HG02884 (cell line): ENCODE results near the gene MSH2.
"Not testable (repeated sequence)": the region's sequence is repeated elsewhere in the genome, so short reads cannot be mapped to it uniquely, and the experiment has no call there.

Source experiments
- ATAC-seq: cut with Tn5 transposase; IDR thresholded peaks from one replicate; pipeline ENCODE4 v1.9.1; 2021; ENCODE audit warnings: mild to moderate bottlenecking, moderate library complexity; ENCODE audit not compliant: unreplicated experiment

Gene MSH2

GRCh38 chr2:47402805-47403608 is at the start of gene MSH2:
MSH2 (plus strand) TSS chr2:47403156; CDS start chr2:47403192, 36 bp downstream.
- ATAC-seq, result peak; percentile 90

GRCh38 chr2:47354013-47354847 is 48.7 kb upstream of the MSH2 start:
- no peak for ATAC-seq

DNA sequence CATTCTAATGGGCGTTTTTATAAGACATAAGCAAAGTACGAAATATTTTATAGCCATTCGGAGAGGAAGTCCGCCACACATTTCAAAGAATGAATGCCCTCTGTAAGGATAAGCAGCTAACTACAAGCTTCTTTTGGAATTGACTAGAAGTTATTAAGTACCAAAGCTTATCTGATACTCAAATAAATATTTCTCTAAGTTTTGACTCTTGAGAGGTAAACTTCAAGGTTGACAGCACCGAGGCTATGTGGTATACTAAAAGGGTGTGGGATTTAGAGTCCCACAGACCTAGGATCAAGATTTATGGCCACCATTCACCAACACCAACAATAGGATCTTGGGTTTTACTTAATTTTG is 48.1 kb upstream of the MSH2 start:
- ATAC-seq, result no peak

DNA sequence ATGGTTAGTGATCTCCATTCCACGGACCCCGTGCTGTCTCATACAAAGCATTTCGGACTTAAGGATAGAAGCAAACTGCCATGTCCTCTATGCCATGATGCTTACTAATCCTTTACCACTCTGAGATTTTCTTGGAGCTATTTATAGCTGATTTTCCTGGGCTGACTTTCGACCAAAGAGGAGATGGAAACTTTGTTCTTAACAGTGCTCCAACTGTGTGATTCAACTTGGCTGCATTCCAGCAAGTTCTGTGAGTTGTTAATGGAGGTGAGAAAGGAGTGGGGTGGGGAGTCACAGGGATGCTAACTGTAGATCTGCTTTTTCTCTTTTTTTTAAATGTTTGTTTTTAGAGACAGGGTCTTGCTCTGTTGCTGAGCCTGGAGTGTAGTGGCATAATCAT is 45.5 kb upstream of the MSH2 start:
- ATAC-seq, result no peak

- no peak for ATAC-seq
Measured at GRCh38 chr2:47359375-47359868, 43.5 kb upstream of the MSH2 start.

DNA sequence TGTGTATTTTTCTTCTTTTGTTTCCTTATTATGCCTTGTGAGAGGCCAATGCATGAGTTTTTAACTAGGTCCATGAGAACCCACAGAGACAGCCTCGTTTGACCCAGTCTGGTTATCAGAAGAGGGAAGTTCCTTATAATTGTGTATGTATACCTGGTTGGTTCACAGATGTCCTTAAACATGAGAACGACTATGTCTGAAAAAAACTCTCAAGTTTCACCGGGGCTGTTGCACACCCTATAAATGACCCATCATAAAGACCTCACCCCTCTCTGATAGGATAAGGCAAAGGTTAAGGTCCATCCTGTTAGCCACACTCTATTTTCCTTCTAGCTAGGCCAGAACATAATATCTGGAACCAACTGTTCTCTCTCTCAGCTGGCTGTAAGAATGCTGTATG is 42.7 kb upstream of the MSH2 start:
- ATAC-seq, result no peak

DNA sequence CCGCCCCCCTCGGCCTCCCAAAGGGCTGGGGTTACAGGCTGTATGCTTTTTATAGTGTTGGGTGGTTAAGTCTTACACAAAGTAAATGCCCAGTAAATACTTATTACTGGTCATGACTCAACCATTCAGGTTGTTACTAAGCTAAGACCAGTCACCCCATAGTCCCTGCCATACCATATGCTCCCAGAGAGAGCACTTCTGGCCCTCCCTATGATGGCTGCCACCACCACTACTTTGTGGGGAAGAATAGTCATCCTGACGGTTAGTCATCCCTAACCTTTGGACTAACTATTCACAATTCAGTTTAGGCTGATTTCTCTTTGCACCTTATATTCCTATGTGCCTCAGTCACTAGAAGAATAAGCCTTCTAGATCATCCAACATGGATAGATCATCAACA is 42.0 kb upstream of the MSH2 start:
- ATAC-seq, result no peak

GRCh38 chr2:47361505-47362229 is 41.3 kb upstream of the MSH2 start:
- not testable (repeated sequence) for ATAC-seq

GRCh38 chr2:47373747-47374146 is 29.2 kb upstream of the MSH2 start:
- ATAC-seq, result no peak

GRCh38 chr2:47375307-47375706 is 27.6 kb upstream of the MSH2 start:
- ATAC-seq, result no peak

DNA sequence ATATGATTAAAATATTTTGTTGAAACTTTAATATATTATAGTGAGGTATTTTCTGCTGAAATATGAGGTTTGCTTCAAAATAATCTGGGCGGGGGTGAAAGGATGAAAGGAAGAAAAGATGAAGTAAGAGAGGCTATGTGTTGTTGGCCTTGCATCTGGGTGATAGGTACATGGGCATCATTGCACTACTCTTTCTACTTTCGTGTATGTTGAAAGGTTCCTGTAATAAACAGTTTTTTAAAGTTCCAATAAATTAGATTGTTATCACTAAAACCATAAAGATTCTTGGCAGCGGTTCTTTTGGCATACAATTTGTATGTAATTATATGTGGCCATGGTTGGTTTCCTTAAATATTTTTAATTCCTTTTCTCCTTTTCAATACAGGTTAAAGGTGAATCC is 23.6 kb upstream of the MSH2 start:
- no peak for ATAC-seq

GRCh38 chr2:47381408-47381807 is 21.5 kb upstream of the MSH2 start:
- ATAC-seq, result no peak

DNA sequence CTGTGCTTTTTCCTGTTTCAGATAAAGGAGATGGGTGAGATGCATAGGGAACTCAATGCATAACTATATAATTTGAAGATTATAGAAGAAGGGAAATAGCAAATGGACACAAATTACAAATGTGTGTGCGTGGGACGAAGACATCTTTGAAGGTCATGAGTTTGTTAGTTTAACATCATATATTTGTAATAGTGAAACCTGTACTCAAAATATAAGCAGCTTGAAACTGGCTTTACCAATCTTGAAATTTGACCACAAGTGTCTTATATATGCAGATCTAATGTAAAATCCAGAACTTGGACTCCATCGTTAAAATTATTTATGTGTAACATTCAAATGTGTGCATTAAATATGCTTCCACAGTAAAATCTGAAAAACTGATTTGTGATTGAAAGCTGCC is 16.4 kb upstream of the MSH2 start:
- ATAC-seq, result no peak

- ATAC-seq, result no peak
Measured at GRCh38 chr2:47388888-47389287, 14.1 kb upstream of the MSH2 start.

DNA sequence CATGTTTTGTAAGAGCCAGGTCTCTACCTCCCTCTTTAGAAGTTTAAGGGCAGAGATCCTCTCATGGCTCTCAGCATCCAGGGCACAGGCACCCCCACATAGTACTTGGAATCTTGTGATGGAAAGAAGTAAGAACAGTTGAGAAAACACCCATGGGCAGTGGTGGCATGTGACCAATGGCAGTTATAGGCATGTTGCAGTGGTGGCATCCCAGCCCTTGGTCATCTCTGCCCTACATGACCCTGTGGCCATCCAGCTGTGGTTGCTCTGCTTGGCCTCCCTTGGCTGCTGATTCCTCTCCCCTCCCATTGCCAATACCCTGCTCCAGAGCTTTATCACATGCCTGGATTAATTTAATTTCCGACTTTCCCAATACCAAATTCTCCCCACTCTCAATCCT is 13.3 kb upstream of the MSH2 start:
- ATAC-seq, result no peak

GRCh38 chr2:47401789-47402554 is 984 bp upstream of the MSH2 start:
- ATAC-seq, result no peak

GRCh38 chr2:47402555-47402804 is 476 bp upstream of the MSH2 start:
- no peak for ATAC-seq

DNA sequence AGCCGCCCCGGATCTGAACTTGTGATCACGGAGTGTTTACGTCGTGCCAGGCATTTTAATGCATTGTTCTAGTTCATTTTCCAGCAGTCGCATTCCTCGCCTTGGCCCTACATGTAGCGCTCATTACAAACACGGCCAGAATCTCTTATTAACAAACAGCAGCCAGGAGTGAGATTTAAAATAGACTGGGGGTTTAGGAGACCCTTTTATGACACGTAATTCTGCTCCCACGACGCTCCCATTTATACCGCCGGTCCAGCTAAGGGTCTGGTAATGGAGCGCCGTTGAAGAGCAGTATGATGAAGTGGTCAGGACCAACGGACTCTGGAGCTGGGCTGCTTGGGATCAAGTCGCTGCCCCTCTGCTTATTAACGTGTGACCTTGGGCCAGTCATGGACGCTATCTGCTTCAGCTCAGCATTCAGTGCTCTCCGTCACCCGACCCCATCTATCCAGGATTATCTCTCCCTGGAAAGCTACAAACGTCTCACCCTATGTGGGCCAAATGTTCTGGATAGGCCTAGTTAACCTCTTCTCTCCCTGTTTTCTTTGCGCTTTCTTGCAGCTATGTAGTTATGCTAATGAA is 745 bp downstream of the MSH2 start:
- no peak for ATAC-seq

GRCh38 chr2:47404356-47404755 is 1.4 kb downstream of the MSH2 start:
- ATAC-seq, result no peak

DNA sequence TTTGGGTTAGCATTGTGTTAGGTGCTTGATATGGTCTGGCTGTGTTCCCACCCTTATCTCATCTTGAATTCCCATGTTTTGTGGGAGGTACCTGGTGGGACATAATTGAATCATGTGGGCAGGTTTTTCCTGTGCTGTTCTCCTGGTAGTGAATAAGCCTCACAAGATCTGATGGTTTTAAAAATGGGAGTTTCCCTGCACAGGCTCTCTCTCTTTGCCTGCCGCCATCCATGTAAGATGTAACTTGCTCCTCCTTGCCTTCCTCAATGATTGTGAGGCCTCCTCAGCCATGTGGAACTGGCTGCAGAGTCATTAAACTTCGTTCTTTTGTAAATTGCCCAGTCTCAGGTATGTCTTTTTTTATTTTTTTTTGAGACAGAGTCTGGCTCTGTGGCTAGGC is 2.8 kb downstream of the MSH2 start:
- ATAC-seq, result no peak
